Stimulated activated CD4-positive, alpha-beta T cell treated with anti-CD3 and anti-CD28 coated beads, TNF-alpha, amount 100 ng/mL, for 48 hours (primary cell): ENCODE measurements around the gene PPP1R1B.

Source experiments
- DNase-seq, 3 donors: peaks; one replicate each; pipeline ENCODE4 v3.0.0-alpha.2; 2020; ENCODE audit warnings: low read depth in 3 of 3

Gene PPP1R1B

GRCh38 chr17:39633570-39634183, 6.9 kb downstream of the PPP1R1B start:
- no peak for DNase-seq

- no peak for DNase-seq
Observed at GRCh38 chr17:39634384-39634871, 7.7 kb downstream of the PPP1R1B start.

GRCh38 chr17:39635614-39636176, 8.9 kb downstream of the PPP1R1B start:
- DNase-seq, result no peak

GRCh38 chr17:39636587-39636926, 9.8 kb downstream of the PPP1R1B start:
- no peak for DNase-seq

GRCh38 chr17:39636927-39637736, 10.4 kb downstream of the PPP1R1B start, which contains the start of gene STARD3:
TSS of gene STARD3 (plus strand) at chr17:39637144. CDS start at chr17:39653532, 16,388 bp downstream.
- peak; percentile 80 to 95 (median 80) for DNase-seq

GRCh38 chr17:39638317-39638716, 11.6 kb downstream of the PPP1R1B start:
- no peak for DNase-seq

GRCh38 chr17:39639043-39639442, 12.3 kb downstream of the PPP1R1B start:
- DNase-seq, result no peak

- no peak for DNase-seq
Observed at GRCh38 chr17:39639566-39640458, 13.1 kb downstream of the PPP1R1B start.

- DNase-seq, result no peak
Observed at GRCh38 chr17:39640591-39641031, 13.9 kb downstream of the PPP1R1B start.

- DNase-seq, result no peak
Observed at GRCh38 chr17:39641097-39641496, 14.3 kb downstream of the PPP1R1B start.

- DNase-seq, result no peak
Observed at GRCh38 chr17:39641883-39642282, 15.1 kb downstream of the PPP1R1B start.

- no peak for DNase-seq
Observed at GRCh38 chr17:39642291-39643074, 15.7 kb downstream of the PPP1R1B start.

- DNase-seq, result no peak
Observed at GRCh38 chr17:39643271-39643670, 16.5 kb downstream of the PPP1R1B start.

- DNase-seq, result no peak
Observed at GRCh38 chr17:39647256-39647655, 20.5 kb downstream of the PPP1R1B start.

GRCh38 chr17:39648616-39649366, 22.0 kb downstream of the PPP1R1B start:
- DNase-seq, result no peak

- DNase-seq, result no peak
Observed at GRCh38 chr17:39650121-39650579, 23.4 kb downstream of the PPP1R1B start.

GRCh38 chr17:39651923-39652586, 25.3 kb downstream of the PPP1R1B start:
- DNase-seq, result no peak

GRCh38 chr17:39652587-39653315, 26.0 kb downstream of the PPP1R1B start:
- no peak for DNase-seq

- DNase-seq, result no peak
Observed at GRCh38 chr17:39653316-39653661, 26.5 kb downstream of the PPP1R1B start.
